Activated CD4-positive, alpha-beta T cell treated with anti-CD3 and anti-CD28 coated beads for 36 hours (primary cell): Measurements from ENCODE around the gene PCDH12. TPM values are rescaled to one million over a fixed set of nuclear protein-coding genes. Genes with fewer than 3 reads are reported as not detected.

ENCODE experiments used
- ATAC-seq: fragments of 200-7000 bp; cut with Tn5 transposase; one replicate; pipeline ENCODE4 v1.10.0; 2021; ENCODE audit warnings: mild to moderate bottlenecking, moderate library complexity
- CTCF ChIA-PET: fragments of 350-600 bp; sonication (Branson Sonifier 250); formaldehyde crosslinking; loops from one replicate; lab custom pipeline; 2021; ENCODE audit warnings: antibody characterized with exemption; lab: Charles Lee
- POLR2A ChIA-PET: fragments of 350-600 bp; sonication (Branson Sonifier 250); formaldehyde crosslinking; loops from one replicate; lab custom pipeline; 2021; ENCODE audit warnings: antibody characterized with exemption, inconsistent platforms; lab: Charles Lee
- DNase-seq: peaks from one replicate; pipeline ENCODE4 v3.0.0-alpha.2; 2020
- H3K27ac Mint-ChIP-seq: one replicate; pipeline ENCODE4 v1.8.0; 2021; ENCODE audit warnings: mixed read lengths
- H3K27me3 Mint-ChIP-seq: one replicate; pipeline ENCODE4 v1.8.0; 2021; ENCODE audit warnings: mixed read lengths
- H3K36me3 Mint-ChIP-seq: one replicate; pipeline ENCODE4 v1.8.0; 2021; ENCODE audit warnings: low read depth, mixed read lengths
- H3K4me1 Mint-ChIP-seq: one replicate; pipeline ENCODE4 v1.8.0; 2021; ENCODE audit warnings: mixed read lengths
- H3K4me3 Mint-ChIP-seq: one replicate; pipeline ENCODE4 v1.8.0; 2021; ENCODE audit warnings: mild to moderate bottlenecking, moderate library complexity, mixed read lengths
- H3K9me3 Mint-ChIP-seq: one replicate; pipeline ENCODE4 v1.8.0; 2021; ENCODE audit warnings: low read depth, mixed read lengths
- intact Hi-C, 2 experiments: fragments of 100-400 bp; cut with DNase I in 1 of 2; cut with micrococcal nuclease in 1 of 2; formaldehyde crosslinking; loops; one replicate each; pipeline versions ENCODE4 v1.14.2 to v1.15.1; 2022 to 2024; cut with DNase I, micrococcal nuclease
- total RNA-seq, 2 experiments: library from RNA; stranded (reverse); gene quantifications; one replicate each; pipeline ENCODE4 v1.2.3, GENCODE V29; 2021

Gene PCDH12
- total RNA-seq, 2 experiments from 2014 or later: 0.70 to 0.80 TPM

DNA sequence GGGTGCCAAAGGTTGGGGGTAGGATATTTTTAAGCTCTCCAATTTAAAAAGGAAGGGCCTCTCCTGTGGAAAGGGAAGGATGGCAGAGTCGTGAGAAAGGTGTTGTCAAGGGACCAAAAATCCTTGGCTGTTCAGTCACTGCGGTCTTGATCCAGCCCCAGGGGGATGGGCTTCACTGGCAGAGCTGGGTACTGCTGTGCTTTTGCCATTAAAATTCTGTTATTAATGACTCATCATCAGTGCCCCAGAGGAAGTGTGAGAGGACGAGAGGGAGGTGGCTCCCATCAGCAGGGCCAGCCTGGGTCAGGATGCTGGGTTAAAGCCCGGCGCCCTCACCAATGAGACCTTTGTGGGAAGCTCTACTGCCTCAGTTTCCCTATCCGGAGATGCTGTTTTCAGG, 16.7 kb downstream of the PCDH12 start:
- Mint-ChIP-seq H3K9me3 (no peaks in the 10 kb centered on the region), H3K27me3 (no peaks in the 10 kb centered on the region), H3K27ac (no peak overlapping the region), H3K36me3 (peaks cover 14% of the 10 kb centered on the region), H3K4me1 (peaks cover 3% of the 10 kb centered on the region), H3K4me3 (no peak overlapping the region)
- POLR2A ChIA-PET: interaction anchor here (0.6 to 1.5 kb wide), 2 partner anchors 17 to 66 kb away, joined by 3 to 4 read pairs; partner anchors contain the start of gene DELE1
- intact Hi-C loops: no loop called here
- CTCF ChIA-PET: interaction anchor here (1.2 to 4.1 kb wide), 3 partner anchors 11 to 19 kb away, joined by 3 to 35 read pairs (median 4); partner anchors contain the start of gene DELE1
- DNase-seq (no peak), ATAC-seq (no peak)

DNA sequence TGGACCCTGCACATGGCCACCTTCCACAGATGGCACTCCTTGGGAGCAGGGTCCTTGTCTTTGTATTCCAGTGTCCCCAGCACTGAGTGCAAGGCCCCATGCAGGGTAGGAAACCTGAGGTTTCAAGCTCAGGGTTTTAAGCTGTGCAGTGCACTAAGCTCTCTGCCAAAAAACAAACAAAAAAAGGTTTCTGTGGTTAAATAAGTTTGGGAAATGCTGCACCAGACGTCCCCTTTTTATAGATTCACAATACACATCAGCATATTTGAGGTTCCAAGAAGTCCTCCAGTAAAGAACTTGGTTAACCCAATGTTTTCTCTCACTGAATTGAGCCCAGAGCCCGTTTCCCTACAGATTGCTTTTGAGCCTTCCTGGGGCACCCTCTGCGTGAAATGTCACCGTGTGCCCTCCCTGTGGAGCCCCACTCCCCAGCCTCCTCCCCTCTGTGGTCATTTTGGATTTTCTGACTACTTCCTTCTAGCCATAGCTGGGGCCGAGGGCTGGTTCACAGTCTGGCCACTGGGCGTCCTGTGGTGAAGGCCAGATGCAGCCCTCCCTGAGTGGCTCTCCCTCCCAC, 17.2 kb downstream of the PCDH12 start:
- DNase-seq (no peak), ATAC-seq (no peak)
- no peaks in the 10 kb centered on the region for H3K27me3 Mint-ChIP-seq
- peaks cover 3% of the 10 kb centered on the region for H3K4me1 Mint-ChIP-seq
- intact Hi-C loops: no loop called here
- H3K4me3 Mint-ChIP-seq: no peak overlapping the region
- ChIA-PET POLR2A (interaction anchor here (0.6 to 1.5 kb wide), 2 partner anchors 17 to 66 kb away, joined by 3 to 4 read pairs; partner anchors contain the start of gene DELE1), CTCF (interaction anchor here (0.7 to 4.1 kb wide), 3 partner anchors 12 to 240 kb away, joined by 3 to 35 read pairs (median 4); no protein-coding TSS in a partner anchor)
- H3K36me3 Mint-ChIP-seq: peaks cover 17% of the 10 kb centered on the region
- H3K27ac Mint-ChIP-seq: no peak overlapping the region
- no peaks in the 10 kb centered on the region for H3K9me3 Mint-ChIP-seq

DNA sequence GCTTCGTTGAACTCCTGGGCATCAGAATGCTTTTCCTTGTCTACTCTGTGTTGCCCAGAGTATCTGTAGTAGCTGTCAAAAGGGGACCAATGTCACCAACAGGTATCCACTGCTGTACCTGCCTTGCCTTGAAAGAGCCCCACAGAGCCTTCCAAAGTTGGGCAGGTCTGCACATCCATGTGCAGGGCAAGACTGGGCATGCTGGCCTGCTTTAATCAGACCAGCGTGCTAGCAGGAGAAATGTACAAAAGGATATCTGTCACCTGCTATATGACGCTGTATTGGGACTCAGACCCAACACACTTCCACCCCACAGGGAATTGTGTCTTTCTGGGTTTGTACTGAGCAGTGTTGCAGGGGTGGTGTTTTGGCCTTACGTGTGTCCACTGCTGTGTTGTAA, 22.5 kb downstream of the PCDH12 start:
- CTCF ChIA-PET: no interaction called here
- H3K27me3 Mint-ChIP-seq: no peaks in the 10 kb centered on the region
- POLR2A ChIA-PET: no interaction called here
- H3K36me3 Mint-ChIP-seq: peaks cover 27% of the 10 kb centered on the region
- ATAC-seq: no peak
- peak overlapping the region; percentile 16 for H3K27ac Mint-ChIP-seq
- no peaks in the 10 kb centered on the region for H3K9me3 Mint-ChIP-seq
- no peaks in the 10 kb centered on the region for H3K4me1 Mint-ChIP-seq
- no peak for DNase-seq
- intact Hi-C loops: no loop called here
- H3K4me3 Mint-ChIP-seq: no peak overlapping the region

DNA sequence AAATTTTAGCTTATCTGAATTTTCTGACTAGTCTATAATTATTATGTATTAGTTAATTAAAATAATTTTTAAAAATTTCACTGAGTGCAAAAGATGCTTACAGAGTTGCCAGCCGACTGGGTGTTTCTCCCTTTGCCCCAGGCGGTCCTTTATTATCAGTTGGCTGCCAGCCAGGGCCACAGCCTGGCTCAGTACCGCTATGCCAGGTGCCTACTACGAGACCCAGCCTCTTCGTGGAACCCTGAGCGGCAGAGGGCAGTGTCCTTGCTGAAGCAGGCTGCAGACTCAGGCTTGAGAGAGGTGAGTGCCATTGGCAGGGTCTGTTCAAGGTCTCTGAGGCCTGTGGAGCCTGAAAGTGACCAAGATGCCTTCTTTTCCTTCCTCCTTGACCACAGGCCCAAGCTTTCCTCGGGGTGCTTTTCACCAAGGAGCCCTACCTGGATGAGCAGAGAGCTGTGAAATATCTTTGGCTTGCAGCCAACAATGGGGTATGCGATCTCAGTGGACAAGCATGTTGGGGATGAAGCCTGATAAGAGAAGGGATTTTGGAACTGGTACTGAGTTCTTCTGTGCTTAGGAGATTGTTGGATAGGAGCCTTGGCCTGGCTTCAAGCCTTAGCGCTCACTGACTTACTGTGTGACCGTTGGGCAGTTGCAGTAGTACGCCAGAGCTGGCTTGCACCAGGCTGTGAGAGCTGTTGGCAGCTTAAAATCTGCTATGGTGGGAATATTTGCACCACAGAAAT, 23.7 kb downstream of the PCDH12 start:
- Mint-ChIP-seq H3K9me3 (no peaks in the 10 kb centered on the region), H3K36me3 (peaks cover 30% of the 10 kb centered on the region), H3K27ac (no peak overlapping the region), H3K27me3 (no peaks in the 10 kb centered on the region), H3K4me1 (no peaks in the 10 kb centered on the region), H3K4me3 (no peak overlapping the region)
- ATAC-seq: no peak
- intact Hi-C loops: no loop called here
- CTCF ChIA-PET: interaction anchor here (0.5 to 1.5 kb wide), 5 partner anchors 9 to 595 kb away, joined by 3 read pairs; no protein-coding TSS in a partner anchor
- POLR2A ChIA-PET: no interaction called here
- DNase-seq: no peak

DNA sequence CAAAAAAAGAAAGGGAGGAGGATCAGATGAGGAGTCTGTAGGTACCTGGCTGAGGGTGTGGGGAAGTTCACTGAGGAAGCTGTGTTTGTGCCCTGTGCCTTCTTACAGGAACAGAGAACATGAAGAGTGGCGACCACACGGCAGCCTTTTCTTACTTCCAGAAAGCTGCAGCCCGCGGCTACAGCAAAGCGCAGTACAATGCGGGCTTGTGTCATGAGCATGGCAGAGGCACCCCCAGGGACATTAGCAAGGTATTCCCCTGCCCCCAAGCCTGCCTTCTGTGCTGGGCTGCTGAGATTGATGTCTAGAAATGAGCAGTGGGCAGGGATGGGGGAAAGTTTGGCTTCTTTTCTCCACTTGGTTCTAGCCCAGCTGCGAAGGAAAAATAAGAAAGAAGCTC, 24.9 kb downstream of the PCDH12 start:
- Mint-ChIP-seq H3K27me3 (no peaks in the 10 kb centered on the region), H3K4me1 (no peaks in the 10 kb centered on the region), H3K27ac (no peak overlapping the region), H3K4me3 (no peak overlapping the region), H3K9me3 (no peaks in the 10 kb centered on the region), H3K36me3 (peaks cover 35% of the 10 kb centered on the region)
- ATAC-seq (no peak), DNase-seq (no peak)
- ChIA-PET CTCF (interaction anchor here (0.6 to 1.5 kb wide), 2 partner anchors 125 to 292 kb away, joined by 3 read pairs; no protein-coding TSS in a partner anchor), POLR2A (no interaction called here)
- intact Hi-C loops: no loop called here

DNA sequence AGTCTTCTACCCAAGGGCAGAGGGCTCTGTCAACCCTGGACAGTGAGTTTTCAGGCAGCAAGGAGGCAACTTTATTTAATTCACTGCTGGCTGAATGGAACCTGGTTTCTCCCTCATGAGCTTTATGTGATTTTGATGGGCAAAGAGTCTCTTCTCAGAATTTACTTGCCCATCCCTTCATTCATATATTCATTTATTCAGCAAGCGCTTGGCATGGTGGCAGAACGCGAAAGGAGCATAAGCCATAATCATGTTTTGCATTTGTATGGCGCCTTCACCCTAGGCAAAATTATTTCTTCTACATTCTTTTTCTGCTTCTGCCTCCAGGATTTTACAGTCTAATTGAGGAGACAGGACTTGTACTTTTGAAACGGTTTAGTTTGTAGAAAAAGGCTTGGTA, 26.3 kb downstream of the PCDH12 start:
- no peak for ATAC-seq
- no peak overlapping the region for H3K4me3 Mint-ChIP-seq
- H3K9me3 Mint-ChIP-seq: no peaks in the 10 kb centered on the region
- no peak for DNase-seq
- H3K4me1 Mint-ChIP-seq: peaks cover 4% of the 10 kb centered on the region
- no peak overlapping the region for H3K27ac Mint-ChIP-seq
- ChIA-PET CTCF (interaction anchor here (1.0 kb wide), 1 partner anchor 29 kb away, joined by 3 read pairs; no protein-coding TSS in a partner anchor), POLR2A (no interaction called here)
- peaks cover 34% of the 10 kb centered on the region for H3K36me3 Mint-ChIP-seq
- H3K27me3 Mint-ChIP-seq: no peaks in the 10 kb centered on the region
- intact Hi-C loops: no loop called here

DNA sequence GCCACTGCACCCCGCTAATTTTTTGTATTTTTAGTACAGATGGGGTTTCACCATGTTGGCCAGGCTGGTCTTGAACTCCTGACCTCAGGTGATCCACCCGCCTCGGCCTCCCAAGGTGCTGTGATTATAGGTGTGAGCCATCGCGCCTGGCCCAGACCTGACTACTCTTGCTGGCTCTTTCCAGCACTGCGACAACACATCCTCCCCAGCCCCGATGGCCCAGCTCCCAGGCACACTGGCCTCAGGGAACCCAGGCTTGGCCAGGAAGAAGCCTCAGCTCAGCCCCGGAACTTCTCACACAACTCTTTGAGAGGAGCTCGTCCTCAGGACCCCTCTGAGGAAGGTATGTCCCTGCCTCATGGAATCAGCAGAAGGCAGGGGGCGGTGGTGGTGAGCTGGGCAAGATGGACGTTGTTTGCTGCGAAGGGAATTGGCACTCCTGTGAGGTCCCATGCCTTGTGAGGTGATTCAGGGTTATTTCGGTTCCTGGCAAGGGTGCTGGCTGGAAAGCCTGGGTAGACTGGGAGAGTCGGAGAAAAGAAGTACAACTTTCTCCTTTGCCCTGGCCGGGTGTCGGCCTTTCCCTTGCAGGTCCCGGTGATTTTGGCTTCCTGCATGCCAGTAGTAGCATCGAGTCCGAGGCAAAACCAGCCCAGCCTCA, 28.5 kb downstream of the PCDH12 start:
- no peaks in the 10 kb centered on the region for H3K27me3 Mint-ChIP-seq
- ChIA-PET CTCF (interaction anchor here (0.7 to 0.9 kb wide), 5 partner anchors 18 to 50 kb away, joined by 3 read pairs; partner anchors contain the start of gene PCDH12), POLR2A (no interaction called here)
- H3K36me3 Mint-ChIP-seq: peaks cover 33% of the 10 kb centered on the region
- no peak overlapping the region for H3K4me3 Mint-ChIP-seq
- H3K9me3 Mint-ChIP-seq: no peaks in the 10 kb centered on the region
- intact Hi-C loops: loop anchor here in 1 of 2 experiments (10.0 kb wide), 1 partner anchor 605 kb away; the partner anchor contains the start of gene TAF7
- ATAC-seq (no peak), DNase-seq (no peak)
- no peak overlapping the region for H3K27ac Mint-ChIP-seq
- H3K4me1 Mint-ChIP-seq: peaks cover 10% of the 10 kb centered on the region

DNA sequence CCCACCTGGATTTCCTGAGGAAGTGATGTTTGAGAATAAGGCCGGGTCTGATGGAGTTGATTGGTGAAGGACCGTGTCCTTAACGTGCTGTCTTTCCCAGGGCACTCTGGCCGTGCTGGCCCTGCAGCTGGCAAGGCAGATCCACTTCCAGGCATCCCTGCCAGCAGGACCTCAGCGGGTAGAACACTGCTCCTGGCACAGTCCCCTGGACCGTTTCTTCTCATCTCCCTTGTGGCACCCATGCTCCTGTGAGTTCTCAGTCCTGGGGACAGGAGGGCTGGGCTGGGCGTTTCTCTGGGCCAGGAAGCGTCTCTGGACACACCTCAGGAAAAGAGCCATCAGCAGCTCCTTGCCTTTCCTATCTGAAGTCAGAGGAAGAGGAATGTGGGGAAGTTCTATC, 30.0 kb downstream of the PCDH12 start:
- no peak overlapping the region for H3K27ac Mint-ChIP-seq
- no peaks in the 10 kb centered on the region for H3K9me3 Mint-ChIP-seq
- H3K36me3 Mint-ChIP-seq: peaks cover 37% of the 10 kb centered on the region

DNA sequence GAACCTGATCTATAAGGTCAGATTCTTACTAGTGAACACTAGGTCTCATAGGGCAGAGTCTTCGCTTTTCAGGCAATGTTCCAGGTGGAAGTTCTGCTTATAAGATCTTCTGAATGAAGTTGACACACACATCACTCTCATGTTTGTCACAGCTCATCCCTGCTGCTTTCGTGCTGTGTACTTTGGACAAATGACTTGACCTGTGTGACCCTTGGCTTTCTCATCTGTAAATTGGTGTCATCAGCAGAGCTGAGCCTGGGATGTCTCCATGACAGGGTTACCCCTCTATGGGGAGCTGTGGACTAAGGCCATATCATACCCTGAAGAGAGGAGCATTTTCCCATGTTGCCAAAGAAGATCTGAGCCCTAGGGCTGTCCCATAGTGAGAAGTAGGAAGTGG, 31.6 kb downstream of the PCDH12 start:
- intact Hi-C loops: loop anchor here in 1 of 2 experiments (10.0 kb wide), 1 partner anchor 602 kb away; the partner anchor contains the start of gene TAF7
- Mint-ChIP-seq H3K36me3 (peaks cover 36% of the 10 kb centered on the region), H3K27ac (no peak overlapping the region), H3K4me1 (peaks cover 16% of the 10 kb centered on the region), H3K4me3 (no peak overlapping the region), H3K27me3 (no peaks in the 10 kb centered on the region), H3K9me3 (no peaks in the 10 kb centered on the region)
- ATAC-seq (no peak), DNase-seq (no peak)
- ChIA-PET POLR2A (no interaction called here), CTCF (interaction anchor here (1.1 kb wide), 1 partner anchor 34 kb away, joined by 5 read pairs; no protein-coding TSS in a partner anchor)

More for the DNA sequence above, 30.0 kb downstream of the PCDH12 start:
- ATAC-seq: no peak
- Mint-ChIP-seq H3K4me3 (no peak overlapping the region), H3K4me1 (peaks cover 16% of the 10 kb centered on the region), H3K27me3 (no peaks in the 10 kb centered on the region)
- intact Hi-C loops: loop anchor here in 1 of 2 experiments (10.0 kb wide), 1 partner anchor 603 kb away; the partner anchor contains the start of gene TAF7
- ChIA-PET CTCF (interaction anchor here (0.7 kb wide), 1 partner anchor 68 kb away, joined by 3 read pairs; no protein-coding TSS in a partner anchor), POLR2A (no interaction called here)
- no peak for DNase-seq

DNA sequence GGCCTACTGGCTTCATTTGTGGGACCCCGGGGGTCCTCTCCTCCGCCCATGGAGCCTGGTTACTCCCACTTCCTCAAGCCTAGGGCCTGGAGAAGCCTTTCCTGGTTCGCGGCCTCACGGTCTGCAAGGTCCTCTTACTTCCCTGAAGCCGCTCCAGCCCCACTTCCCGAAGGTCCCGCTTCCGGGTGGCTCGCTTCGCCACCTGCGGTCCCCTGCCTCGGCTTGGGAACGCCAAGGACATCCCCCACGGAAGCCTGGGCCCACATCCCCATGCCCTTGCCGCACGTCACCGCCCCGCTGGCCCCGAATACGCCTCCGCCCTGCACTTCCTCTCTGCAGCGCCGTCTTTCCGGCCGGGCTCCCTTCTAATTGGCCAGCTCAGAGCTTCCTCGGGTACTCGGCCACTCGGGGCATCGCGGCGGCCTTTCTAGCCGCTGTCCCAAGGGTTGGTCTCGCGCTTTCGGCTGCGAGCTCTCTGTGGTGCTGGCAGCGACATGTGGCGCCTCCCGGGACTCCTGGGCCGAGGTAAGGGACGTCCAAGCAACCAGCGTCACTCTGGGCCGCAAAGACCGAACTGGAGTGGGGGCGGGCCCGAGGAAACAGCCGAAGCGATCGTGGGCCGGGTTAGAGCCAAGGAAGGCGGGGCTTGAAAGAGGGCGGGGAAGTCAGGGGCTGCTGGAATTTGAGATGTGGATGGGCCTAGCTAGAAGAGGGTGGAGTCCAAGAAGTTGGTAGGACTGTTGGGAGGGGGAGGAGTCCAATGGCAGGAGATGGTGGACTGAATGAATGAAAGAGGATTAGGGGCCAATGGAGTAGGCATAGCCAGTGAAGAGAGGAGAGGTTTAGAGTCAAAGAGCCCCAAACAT, 34.3 kb downstream of the PCDH12 start, which contains the start of gene DELE1:
Gene DELE1, plus strand, starts transcription at position 424 of the 866 bp plus-strand sequence. Its CDS starts 71 bp downstream, at position 495.
- H3K4me3 Mint-ChIP-seq: peak within 1 kb of the TSS; percentile 90
- CTCF ChIA-PET: interaction anchor here (0.7 to 3.0 kb wide), 17 partner anchors 18 to 445 kb away, joined by 3 to 18 read pairs (median 4); partner anchors contain the start of genes DIAPH1, PCDH12 and RNF14
- no peaks in the 10 kb centered on the region for H3K9me3 Mint-ChIP-seq
- peak within 1 kb of the TSS; percentile 96 for H3K27ac Mint-ChIP-seq
- POLR2A ChIA-PET: interaction anchor here (0.6 to 1.6 kb wide), 10 partner anchors 17 to 287 kb away, joined by 3 to 8 read pairs (median 4); partner anchors contain the start of genes HDAC3, RELL2 and RNF14
- ATAC-seq (peak; percentile 94), DNase-seq (peak; percentile 96)
- peaks cover 16% of the 10 kb centered on the region for H3K4me1 Mint-ChIP-seq
- intact Hi-C loops: loop anchor here (1.0 to 10.0 kb wide), 12 partner anchors 37 to 599 kb away; partner anchors contain the start of genes RNF14 (in 2 of the 2), DIAPH1 (in 1 of the 2), FCHSD1 (in 1 of the 2) and HDAC3 (in 1 of the 2)
- no peaks in the 10 kb centered on the region for H3K27me3 Mint-ChIP-seq
- H3K36me3 Mint-ChIP-seq: peaks cover 17% of the 10 kb centered on the region
